HG02973 (cell line): ENCODE results near the gene KIFC1.
A peak's percentile ranks its signal among the peaks of the same experiment; 100 is the strongest.

Source experiments
- ATAC-seq: cut with Tn5 transposase; IDR thresholded peaks from one replicate; pipeline ENCODE4 v1.9.1; 2021; ENCODE audit warnings: moderate library complexity; ENCODE audit not compliant: unreplicated experiment

Gene KIFC1

GRCh38 chr6:33424855-33425667 lies 33.4 kb downstream of the KIFC1 start:
- no peak for ATAC-seq

- peak; percentile 34 for ATAC-seq
These were observed 34.3 kb downstream of the KIFC1 start for GRCh38 chr6:33425668-33426577.

- ATAC-seq = no peak
These were observed 35.2 kb downstream of the KIFC1 start for GRCh38 chr6:33426590-33427511.

- ATAC-seq = no peak
These were observed 36.1 kb downstream of the KIFC1 start for GRCh38 chr6:33427585-33428223.

- ATAC-seq = no peak
These were observed 36.8 kb downstream of the KIFC1 start for GRCh38 chr6:33428224-33428965.

- no peak for ATAC-seq
These were observed 37.5 kb downstream of the KIFC1 start for GRCh38 chr6:33428966-33429749.

GRCh38 chr6:33429750-33430052 lies 38.1 kb downstream of the KIFC1 start:
- ATAC-seq = no peak

- ATAC-seq = no peak
These were observed 38.7 kb downstream of the KIFC1 start for GRCh38 chr6:33430334-33430733.

- ATAC-seq = no peak
These were observed 39.6 kb downstream of the KIFC1 start for GRCh38 chr6:33430991-33431879.

- ATAC-seq = no peak
These were observed 40.4 kb downstream of the KIFC1 start for GRCh38 chr6:33431880-33432541.

GRCh38 chr6:33432546-33432945 lies 40.9 kb downstream of the KIFC1 start:
- no peak for ATAC-seq

- ATAC-seq = no peak
These were observed 41.4 kb downstream of the KIFC1 start for GRCh38 chr6:33433001-33433543.

- no peak for ATAC-seq
These were observed 42.0 kb downstream of the KIFC1 start for GRCh38 chr6:33433544-33434191.

- ATAC-seq = no peak
These were observed 43.3 kb downstream of the KIFC1 start for GRCh38 chr6:33434961-33435360.

GRCh38 chr6:33437666-33438065 lies 46.0 kb downstream of the KIFC1 start:
- no peak for ATAC-seq

GRCh38 chr6:33438978-33439594 lies 47.5 kb downstream of the KIFC1 start:
- ATAC-seq = no peak
